ENCODE data around the gene CA7. TPM values are rescaled to one million over a fixed set of nuclear protein-coding genes. Genes with fewer than 3 reads are reported as not detected.
A peak's percentile ranks its signal among the peaks of the same experiment; 100 is the strongest.
"Not testable (repeated sequence)": the region's sequence is repeated elsewhere in the genome, so short reads cannot be mapped to it uniquely, and the experiment has no call there.

CA7 gene
- total RNA-seq, 1 donor: not detected

DNA sequence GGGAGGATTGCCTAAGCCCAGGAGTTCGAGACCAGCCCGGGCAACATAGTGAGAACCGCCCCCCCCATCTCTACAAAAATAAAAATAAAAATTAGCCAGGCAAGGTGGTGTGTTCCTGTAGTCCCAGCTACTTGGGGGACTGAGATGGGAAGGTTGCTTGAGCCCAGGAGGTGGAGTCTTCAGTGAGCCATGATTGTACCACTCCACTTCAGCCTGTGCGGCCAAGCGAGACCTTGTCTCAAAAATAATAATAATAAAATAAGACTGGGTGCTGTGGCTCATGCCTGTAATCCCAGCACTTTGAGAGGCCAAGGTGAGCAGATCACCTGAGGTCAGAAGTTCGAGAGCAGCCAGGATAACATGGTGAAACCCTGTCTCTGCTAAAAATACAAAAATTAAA is 47.6 kb downstream of the CA7 start:
- no peak overlapping the region for H3K4me3 ChIP-seq (ENCODE audit: low read depth, low read length)
- TF ChIP-seq, protein P1, sequence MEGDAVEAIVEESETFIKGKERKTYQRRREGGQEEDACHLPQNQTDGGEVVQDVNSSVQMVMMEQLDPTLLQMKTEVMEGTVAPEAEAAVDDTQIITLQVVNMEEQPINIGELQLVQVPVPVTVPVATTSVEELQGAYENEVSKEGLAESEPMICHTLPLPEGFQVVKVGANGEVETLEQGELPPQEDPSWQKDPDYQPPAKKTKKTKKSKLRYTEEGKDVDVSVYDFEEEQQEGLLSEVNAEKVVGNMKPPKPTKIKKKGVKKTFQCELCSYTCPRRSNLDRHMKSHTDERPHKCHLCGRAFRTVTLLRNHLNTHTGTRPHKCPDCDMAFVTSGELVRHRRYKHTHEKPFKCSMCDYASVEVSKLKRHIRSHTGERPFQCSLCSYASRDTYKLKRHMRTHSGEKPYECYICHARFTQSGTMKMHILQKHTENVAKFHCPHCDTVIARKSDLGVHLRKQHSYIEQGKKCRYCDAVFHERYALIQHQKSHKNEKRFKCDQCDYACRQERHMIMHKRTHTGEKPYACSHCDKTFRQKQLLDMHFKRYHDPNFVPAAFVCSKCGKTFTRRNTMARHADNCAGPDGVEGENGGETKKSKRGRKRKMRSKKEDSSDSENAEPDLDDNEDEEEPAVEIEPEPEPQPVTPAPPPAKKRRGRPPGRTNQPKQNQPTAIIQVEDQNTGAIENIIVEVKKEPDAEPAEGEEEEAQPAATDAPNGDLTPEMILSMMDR (IDR thresholded peaks at IDR 0.05; ENCODE audit: insufficient read depth, low read length): no peak
- DNase-seq (ENCODE audit: low read depth): no peak

DNA sequence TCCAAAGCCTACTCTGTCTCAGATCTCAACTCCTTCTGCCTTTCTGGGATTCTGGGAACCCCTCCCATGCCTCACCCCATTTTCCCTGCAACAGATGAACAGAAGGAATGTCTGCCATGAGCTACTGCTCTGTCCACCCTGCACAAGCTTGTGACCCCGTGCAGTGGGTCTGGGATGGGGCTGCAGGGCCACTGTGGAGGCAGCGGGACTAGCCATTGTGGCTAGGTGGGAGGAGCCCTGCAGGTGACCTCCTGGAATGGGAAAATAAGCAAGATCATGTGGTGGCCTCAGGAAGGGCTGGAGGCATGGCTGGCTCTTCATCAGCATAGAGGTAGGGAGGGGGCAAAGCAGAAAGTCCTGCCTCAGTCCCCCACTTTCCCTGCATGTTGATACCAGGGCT is 49.8 kb downstream of the CA7 start:
- H3K4me3 ChIP-seq (ENCODE audit: low read depth, low read length): no peak overlapping the region
- DNase-seq (ENCODE audit: low read depth): no peak
- TF ChIP-seq, protein P1 (IDR thresholded peaks at IDR 0.05; ENCODE audit: insufficient read depth, low read length): no peak

DNA sequence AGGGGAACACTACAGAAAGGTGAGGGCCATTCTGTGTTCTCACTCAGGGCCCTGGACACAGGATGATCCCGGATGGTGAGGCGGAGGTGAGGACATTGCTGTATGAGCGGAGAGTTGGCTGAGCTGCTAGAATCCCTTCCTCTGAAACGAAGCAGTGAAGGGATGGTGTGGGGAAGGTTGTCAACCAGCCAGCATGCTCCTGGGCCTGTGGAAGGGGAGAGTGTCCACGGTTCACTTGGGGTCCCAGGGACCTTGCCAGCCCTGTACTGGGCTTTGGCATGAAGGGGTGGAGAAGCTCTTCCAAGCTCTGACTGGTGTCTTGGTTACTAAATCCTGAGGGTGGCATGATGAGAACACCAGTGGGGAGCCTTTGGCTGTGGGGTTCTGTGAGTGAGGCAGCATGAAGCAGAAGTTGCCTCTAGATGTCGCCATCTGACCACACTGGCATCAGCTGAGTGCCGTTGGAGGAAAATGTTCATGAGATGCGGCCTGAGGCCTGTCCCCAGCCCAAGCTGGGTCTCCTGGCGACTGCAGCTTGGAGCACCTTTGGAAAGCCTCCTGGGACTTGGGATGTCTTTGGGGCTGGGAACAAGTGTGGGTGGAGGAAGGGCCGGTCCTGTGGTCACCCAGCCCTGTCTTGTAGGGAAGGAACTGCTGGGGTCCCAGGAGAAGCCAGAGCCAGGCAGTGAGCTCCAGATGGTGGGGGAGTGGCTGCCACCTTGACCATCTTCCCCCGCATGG is 50.9 kb downstream of the CA7 start:
- DNase-seq (ENCODE audit: low read depth): peak; percentile 83
- TF ChIP-seq, protein P1 (IDR thresholded peaks at IDR 0.05; ENCODE audit: insufficient read depth, low read length): peak; percentile 92
- no peak overlapping the region for H3K4me3 ChIP-seq (ENCODE audit: low read depth, low read length)

DNA sequence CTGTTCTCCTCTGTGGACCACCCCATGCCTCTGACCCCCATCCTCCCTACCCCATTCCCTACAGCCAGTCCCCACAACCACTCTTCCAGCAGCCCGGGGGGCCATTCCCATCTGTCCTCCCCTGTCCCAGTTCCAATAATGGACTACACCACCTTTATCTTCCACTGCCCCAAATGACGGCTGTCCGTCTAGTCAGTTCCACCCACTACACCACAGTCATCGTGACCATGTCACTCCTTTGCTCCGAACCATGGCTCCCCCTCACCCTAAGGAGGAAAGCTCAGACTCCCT is 51.4 kb downstream of the CA7 start:
- no peak overlapping the region for H3K4me3 ChIP-seq (ENCODE audit: low read depth, low read length)
- TF ChIP-seq, protein P1 (IDR thresholded peaks at IDR 0.05; ENCODE audit: insufficient read depth, low read length): no peak
- no peak for DNase-seq (ENCODE audit: low read depth)

DNA sequence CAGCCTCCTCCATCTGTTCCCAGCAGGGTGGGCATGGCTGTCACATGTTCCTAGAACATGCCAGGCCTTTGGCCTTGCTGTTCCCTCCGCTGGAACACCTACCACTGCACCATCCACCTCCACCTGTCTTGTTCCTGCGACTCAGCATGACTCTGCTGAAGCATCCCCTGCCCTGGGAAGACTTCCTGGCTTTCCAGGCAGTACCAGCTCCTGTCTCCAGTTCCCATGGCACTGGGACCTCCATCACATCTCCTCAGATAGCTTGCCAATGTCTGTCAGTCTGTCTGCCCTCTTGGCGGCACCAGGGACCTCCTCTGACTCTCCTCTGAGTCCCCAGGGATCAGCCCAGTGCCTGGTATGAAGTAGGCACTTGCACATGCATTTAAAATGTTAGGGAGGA is 51.8 kb downstream of the CA7 start:
- DNase-seq (ENCODE audit: low read depth): no peak
- no peak overlapping the region for H3K4me3 ChIP-seq (ENCODE audit: low read depth, low read length)
- TF ChIP-seq, protein P1 (IDR thresholded peaks at IDR 0.05; ENCODE audit: insufficient read depth, low read length): no peak

DNA sequence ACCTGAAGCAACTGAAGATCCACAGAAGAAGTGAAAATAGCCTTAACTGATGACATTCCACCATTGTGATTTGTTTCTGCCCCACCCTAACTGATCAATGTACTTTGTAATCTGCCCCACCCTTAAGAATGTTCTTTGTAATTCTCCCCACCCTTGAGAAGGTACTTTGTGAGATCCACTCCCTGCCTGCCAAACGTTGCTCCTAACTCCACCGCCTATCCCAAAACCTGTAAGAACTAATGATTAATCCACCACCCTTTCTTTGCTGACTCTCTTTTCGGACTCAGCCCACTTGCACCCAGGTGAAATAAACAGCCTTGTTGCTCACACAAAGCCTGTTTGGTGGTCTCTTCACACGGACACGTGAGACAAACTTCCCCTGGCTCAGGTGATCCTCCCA is 52.5 kb downstream of the CA7 start:
- DNase-seq (ENCODE audit: low read depth); H3K4me3 ChIP-seq (ENCODE audit: low read depth, low read length): not testable (repeated sequence)

DNA sequence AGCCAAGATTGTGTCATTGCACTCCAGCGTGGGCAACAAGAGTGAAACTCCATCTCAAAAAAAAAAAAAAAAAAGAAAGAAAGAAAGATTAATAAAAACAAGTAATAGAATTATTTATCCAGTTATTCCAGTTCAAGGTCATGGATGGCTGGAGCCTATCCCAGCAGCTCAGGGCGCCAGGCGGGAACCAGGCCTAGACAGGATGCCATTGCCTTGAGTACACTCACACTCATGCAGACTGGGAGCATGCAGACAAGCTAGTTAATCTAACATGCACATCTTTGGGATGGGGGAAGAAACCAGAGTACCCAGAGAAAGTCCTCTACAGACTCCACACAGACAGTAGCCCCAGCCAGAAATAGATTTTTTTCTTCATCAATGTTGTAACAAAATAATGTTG is 54.0 kb downstream of the CA7 start:
- DNase-seq (ENCODE audit: low read depth): peak; percentile 78
- H3K4me3 ChIP-seq (ENCODE audit: low read depth, low read length): no peak overlapping the region
- TF ChIP-seq, protein P1 (IDR thresholded peaks at IDR 0.05; ENCODE audit: insufficient read depth, low read length): no peak
